HCT116 (cell line): ENCODE results near the gene GPS1. TPM values are rescaled to one million over a fixed set of nuclear protein-coding genes. Genes with fewer than 3 reads are reported as not detected.
A peak's percentile ranks its signal among the peaks of the same experiment; 100 is the strongest.

Experiments
- ATAC-seq: fragments of 200-7000 bp; cut with Tn5 transposase; 2 replicates; pipeline ENCODE4 v1.9.1; 2020; ENCODE audit warnings: mild to moderate bottlenecking, moderate library complexity
- BruUV-seq: library from RNA; stranded (reverse); fragments of 400-500 nt; replicated peaks from 2 replicates; lab custom pipeline; 2021; lab: Mats Ljungman, UMichigan
- CTCF ChIA-PET: fragments of 300-600 bp; sonication (Branson Sonifier 250); formaldehyde crosslinking; loops from one replicate; lab custom pipeline; 2021; ENCODE audit warnings: antibody characterized with exemption; lab: Charles Lee
- POLR2A ChIA-PET: fragments of 300-600, 350-600 bp; sonication (Branson Sonifier 250); formaldehyde crosslinking; loops from one replicate; lab custom pipeline; 2021; ENCODE audit warnings: antibody characterized with exemption; lab: Charles Lee
- RAD21 ChIA-PET, 2 experiments: fragments of 300-600 bp; sonication (Branson Sonifier 250); formaldehyde crosslinking; loops; one replicate each; lab custom pipeline; 2023; ENCODE audit warnings: low total read pairs in 2 of 2; ENCODE audit not compliant: uncharacterized antibody in 2 of 2, unreplicated experiment in 2 of 2, low non-redundant PET in 1 of 2; lab: Charles Lee
- DNase-seq: peaks from one replicate; pipeline ENCODE4 v3.0.0-alpha.2; 2010; ENCODE audit warnings: low read depth, low spot score
- H2AFZ ChIP-seq: fragments of 200-600 bp; shearing (Covaris generic), sonication (generic); 2 replicates; pipeline ENCODE4 v1.6.1; 2017; ENCODE audit warnings: low read depth, mixed run types, mixed read lengths, antibody characterized with exemption, low read length; ENCODE audit not compliant: poor library complexity, severe bottlenecking
- H3K27ac ChIP-seq: 2 replicates; pipeline ENCODE4 v1.5.1; 2012; ENCODE audit warnings: low read depth, low read length
- H3K27me3 ChIP-seq: fragments of 200-600 bp; sonication (generic); 2 replicates; pipeline ENCODE4 v1.6.1; 2016; ENCODE audit warnings: mixed run types, low read length, mixed read lengths; ENCODE audit not compliant: insufficient read depth
- H3K36me3 ChIP-seq, 2 experiments: fragments of 200-500 bp in 1 of 2; fragments of 200-600 bp in 1 of 2; sonication (Bioruptor generic) in 1 of 2; sonication (generic) in 1 of 2; 2 replicates each; pipeline versions ENCODE4 v1.5.1 to v1.6.1; 2014 to 2016; ENCODE audit warnings: low read length in 2 of 2, inconsistent platforms in 1 of 2, mixed read lengths in 1 of 2, mixed run types in 1 of 2; ENCODE audit not compliant: insufficient read depth in 2 of 2, control insufficient read depth in 1 of 2
- H3K4me1 ChIP-seq, 2 experiments: fragments of 200-600 bp in 1 of 2; sonication (generic) in 1 of 2; 2 replicates each; pipeline versions ENCODE4 v1.5.1 to v1.6.1; 2012 to 2017; ENCODE audit warnings: low read length in 2 of 2, inconsistent platforms in 1 of 2, mild to moderate bottlenecking in 1 of 2, mixed read lengths in 1 of 2, mixed run types in 1 of 2, moderate library complexity in 1 of 2; ENCODE audit not compliant: insufficient read depth in 2 of 2, control insufficient read depth in 1 of 2
- H3K4me2 ChIP-seq: fragments of 200-600 bp; sonication (generic); 2 replicates; pipeline ENCODE4 v1.6.1; 2017; ENCODE audit warnings: mixed run types, low read length, mixed read lengths
- H3K4me3 ChIP-seq, 2 experiments: fragments of 200-600 bp in 1 of 2; sonication (generic) in 1 of 2; replicated peaks in 1 of 2; 2 replicates each; pipeline ENCODE4 v1.5.1; 2011 to 2016; ENCODE audit warnings: low read length in 2 of 2, control low read depth in 1 of 2, low read depth in 1 of 2, mild to moderate bottlenecking in 1 of 2, mixed read lengths in 1 of 2, mixed run types in 1 of 2
- H3K79me2 ChIP-seq: fragments of 200-600 bp; sonication (generic); 2 replicates; pipeline ENCODE4 v1.6.1; 2017; ENCODE audit warnings: mild to moderate bottlenecking, mixed run types, low read length, moderate library complexity, mixed read lengths; ENCODE audit not compliant: insufficient read depth
- H3K9ac ChIP-seq: fragments of 200-600 bp; sonication (generic); 2 replicates; pipeline ENCODE4 v1.6.1; 2016; ENCODE audit warnings: low read length, mixed read lengths
- H3K9me2 ChIP-seq: fragments of 200-600 bp; sonication (generic), shearing (Covaris generic); 2 replicates; pipeline ENCODE4 v1.6.1; 2017; ENCODE audit warnings: mixed run types, mild to moderate bottlenecking, moderate library complexity; ENCODE audit not compliant: insufficient read depth
- H3K9me3 ChIP-seq, 2 experiments: fragments of 200-500 bp in 1 of 2; fragments of 200-600 bp in 1 of 2; sonication (Bioruptor generic) in 1 of 2; sonication (generic) in 1 of 2; 2 replicates each; pipeline ENCODE4 v1.6.1; 2014 to 2017; ENCODE audit warnings: low read length in 2 of 2, mixed read lengths in 2 of 2, inconsistent platforms in 1 of 2, low read depth in 1 of 2, mild to moderate bottlenecking in 1 of 2, mixed run types in 1 of 2, moderate library complexity in 1 of 2; ENCODE audit not compliant: control insufficient read depth in 1 of 2, insufficient read depth in 1 of 2
- H4K20me1 ChIP-seq: fragments of 200-600 bp; sonication (generic), shearing (Covaris generic); 2 replicates; pipeline ENCODE4 v1.6.1; 2017; ENCODE audit warnings: mixed run types, mild to moderate bottlenecking, moderate library complexity; ENCODE audit not compliant: insufficient read depth
- EZH2phosphoT487 ChIP-seq: fragments of 200-600 bp; IDR thresholded peaks from 2 replicates; pipeline ENCODE4 v1.6.1; 2018; ENCODE audit warnings: antibody characterized with exemption, borderline replicate concordance
- FOSL1 ChIP-seq: IDR thresholded peaks from 2 replicates; pipeline ENCODE4 v1.6.1; 2012; ENCODE audit warnings: low read depth
- JUND ChIP-seq: IDR thresholded peaks from 2 replicates; pipeline ENCODE4 v1.6.1; 2012
- POLR2AphosphoS5 ChIP-seq: IDR thresholded peaks from 2 replicates; pipeline ENCODE4 v1.6.1; 2011; ENCODE audit warnings: mild to moderate bottlenecking, low read depth, low read length, moderate library complexity
- ZNF274 ChIP-seq: fragments of 200-500 bp; sonication (Bioruptor generic); IDR thresholded peaks from 2 replicates; pipeline ENCODE4 v1.6.1; 2014; ENCODE audit warnings: mild to moderate bottlenecking, low read depth, low read length, inconsistent platforms
- intact Hi-C: fragments of 100-400 bp; cut with micrococcal nuclease; formaldehyde crosslinking; loops from 2 replicates; pipeline ENCODE4 v1.10.0; 2022
- total RNA-seq: library from RNA; stranded (reverse); gene quantifications from one replicate; pipeline ENCODE4 v1.2.1, GENCODE V29; 2021; ENCODE audit not compliant: unreplicated experiment

The GPS1 gene
- total RNA-seq, 1 experiment from 2014 or later: 205 TPM

- no peak for TF ChIP-seq ZNF274
- no peak for TF ChIP-seq EZH2phosphoT487
- no peak for TF ChIP-seq FOSL1
- no peak for TF ChIP-seq JUND
- TF ChIP-seq, all 23 proteins: peak for 0
These were observed 53.2 kb downstream of the GPS1 start (continued) for GRCh38 chr17:82104797-82105416.

GRCh38 chr17:82105417-82105881, 53.8 kb downstream of the GPS1 start:
- ATAC-seq: no peak
- Histone ChIP-seq H3K4me1 (peaks cover 37 to 53% of the 10 kb centered on the region in 2 experiments), H4K20me1 (no peaks in the 10 kb centered on the region), H3K79me2 (peaks cover 11% of the 10 kb centered on the region; the same call in 1 of the 2 replicates), H3K36me3 (peaks cover 0 to 15% of the 10 kb centered on the region in 2 experiments; a peak in 1 of 4 replicates), H3K4me2 (peak overlapping the region; percentile 93), H3K9ac (peak overlapping the region; percentile 78), H3K27ac (peak overlapping the region; percentile 94), H3K9me2 (no peaks in the 10 kb centered on the region), H3K9me3 (no peaks in the 10 kb centered on the region), H3K27me3 (no peaks in the 10 kb centered on the region), H2AFZ (no peak overlapping the region), H3K4me3 (peak overlapping the region; percentile 68 to 70)
- no TSS peak for BruUV-seq
- CTCF ChIA-PET: interaction anchor here (0.6 to 1.9 kb wide), 6 partner anchors 7 to 100 kb away, joined by 3 to 15 read pairs (median 4); partner anchors contain the start of genes DCXR, FASN and RAC3
- no peak for TF ChIP-seq POLR2AphosphoS5
- intact Hi-C loops: loop anchor here (5.0 kb wide), 1 partner anchor 37 kb away; no protein-coding TSS in a partner anchor
- POLR2A ChIA-PET: interaction anchor here (1.1 to 2.3 kb wide), 2 partner anchors 7 to 68 kb away, joined by 3 to 11 read pairs; partner anchors contain the start of genes DCXR and FASN
- RAD21 ChIA-PET: interaction anchor here in 1 of 2 experiments (1.1 to 1.2 kb wide), 2 partner anchors 47 to 75 kb away, joined by 3 to 4 read pairs; no protein-coding TSS in a partner anchor
- no peak for DNase-seq
